Measurements from ENCODE around the gene LARP4B.
A peak's percentile ranks its signal among the peaks of the same experiment; 100 is the strongest.

- TF ChIP-seq RFX5 (IDR thresholded peaks at IDR 0.05; ENCODE audit: low read depth, low read length), result peak; percentile 83
- TF ChIP-seq MED1 (CRISPR knock-in tag; IDR thresholded peaks at IDR 0.05), result peak; percentile 11; the same call in 1 of the 2 replicates
Measured at GRCh38 chr10:931326-932318, at the start of gene LARP4B.
